Colon (tissue), 2 donors: ENCODE results near the gene FAM53A.

ENCODE experiments used
- FAIRE-seq: peaks from 2 replicates; lab custom pipeline; 2012; peaks lifted over from hg19 to GRCh38; lab: Jason Lieb, UNC
- donor health status: control.
- donor health status: control.

FAM53A gene

GRCh38 chr4:1660948-1661677, 23.0 kb downstream of the FAM53A start:
- FAIRE-seq, result no peak

- no peak for FAIRE-seq
These were observed 24.7 kb downstream of the FAM53A start for GRCh38 chr4:1659104-1660043.

- FAIRE-seq, result no peak
These were observed 25.5 kb downstream of the FAM53A start for GRCh38 chr4:1658581-1658980.

- no peak for FAIRE-seq
These were observed 26.0 kb downstream of the FAM53A start for GRCh38 chr4:1658146-1658545.

GRCh38 chr4:1656986-1657385, 27.1 kb downstream of the FAM53A start:
- no peak for FAIRE-seq

GRCh38 chr4:1656132-1656531, 28.0 kb downstream of the FAM53A start:
- no peak for FAIRE-seq

GRCh38 chr4:1655676-1656075, 28.4 kb downstream of the FAM53A start:
- no peak for FAIRE-seq

GRCh38 chr4:1655081-1655480, 29.0 kb downstream of the FAM53A start:
- no peak for FAIRE-seq

- FAIRE-seq, result no peak
These were observed 29.7 kb downstream of the FAM53A start for GRCh38 chr4:1654216-1654955.

GRCh38 chr4:1653776-1654175, 30.3 kb downstream of the FAM53A start:
- FAIRE-seq, result no peak

- FAIRE-seq, result no peak
These were observed 32.0 kb downstream of the FAM53A start for GRCh38 chr4:1652088-1652487.

- no peak for FAIRE-seq
These were observed 32.5 kb downstream of the FAM53A start for GRCh38 chr4:1651609-1652008.

- FAIRE-seq, result no peak
These were observed 35.2 kb downstream of the FAM53A start for GRCh38 chr4:1648962-1649361.

- no peak for FAIRE-seq
These were observed 36.7 kb downstream of the FAM53A start for GRCh38 chr4:1647432-1647831.

GRCh38 chr4:1646690-1647089, 37.4 kb downstream of the FAM53A start:
- no peak for FAIRE-seq

GRCh38 chr4:1644891-1645657, 39.0 kb downstream of the FAM53A start:
- no peak for FAIRE-seq

- FAIRE-seq, result no peak
These were observed 40.0 kb downstream of the FAM53A start for GRCh38 chr4:1643971-1644735.

- FAIRE-seq, result no peak
These were observed 41.7 kb downstream of the FAM53A start for GRCh38 chr4:1642196-1642951.

GRCh38 chr4:1641671-1642070, 42.4 kb downstream of the FAM53A start:
- FAIRE-seq, result no peak
